ENCODE data around the gene FASTKD3. TPM values are rescaled to one million over a fixed set of nuclear protein-coding genes. Genes with fewer than 3 reads are reported as not detected.

The FASTKD3 gene
- total and polyA plus RNA-seq, 4 donors, result 6.3 to 11.3 (median 9.5) TPM

DNA sequence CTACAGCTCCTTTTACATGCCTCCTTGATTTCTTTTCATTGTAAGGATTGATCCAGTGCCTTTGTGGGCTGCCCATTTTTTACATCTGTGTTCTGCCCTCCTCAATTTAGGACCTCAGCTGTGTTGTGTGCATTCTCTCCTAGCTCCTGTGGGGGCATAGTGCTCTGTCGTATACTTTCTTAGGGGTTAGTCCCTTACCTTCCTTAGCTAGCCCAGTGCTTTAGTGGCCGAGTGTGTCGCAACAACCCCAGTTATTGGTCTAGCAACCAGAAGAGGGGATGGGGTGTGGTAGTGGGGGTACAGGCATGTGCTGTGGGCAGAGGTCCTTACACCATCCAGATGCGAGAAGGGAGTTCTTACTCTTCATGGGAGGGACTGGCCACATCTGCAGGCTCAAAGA, 12.3 kb upstream of the FASTKD3 start:
- no peak for TF ChIP-seq MAX (IDR thresholded peaks at IDR 0.05)
- no peak for TF ChIP-seq ATF3 (IDR thresholded peaks at IDR 0.05)
- no peak for TF ChIP-seq REST (IDR thresholded peaks at IDR 0.05)
- no peak for TF ChIP-seq TAF1 (conservative IDR thresholded peaks at IDR 0.05)
- TF ChIP-seq RAD21 (IDR thresholded peaks at IDR 0.05), result no peak
- no peak for TF ChIP-seq FOXA2 (IDR thresholded peaks at IDR 0.05)
- no peak for TF ChIP-seq SP1 (IDR thresholded peaks at IDR 0.05)
- TF ChIP-seq ZBTB33 (IDR thresholded peaks at IDR 0.05), result no peak
- TF ChIP-seq FOXA1 (IDR thresholded peaks at IDR 0.05), result no peak
- no peak for TF ChIP-seq HNF4G (IDR thresholded peaks at IDR 0.05)
- no peak for TF ChIP-seq CTCF (IDR thresholded peaks at IDR 0.05; ENCODE audit: low read depth, low read length, missing input control)
- TF ChIP-seq YY1 (IDR thresholded peaks at IDR 0.05), result no peak
- no peak for TF ChIP-seq RXRA (IDR thresholded peaks at IDR 0.05)
- no peak for TF ChIP-seq GABPA (IDR thresholded peaks at IDR 0.05 in 1 of 2, conservative IDR thresholded peaks at IDR 0.05 in 1 of 2)
- no peak for TF ChIP-seq JUND (IDR thresholded peaks at IDR 0.05)
- Histone ChIP-seq H3K4me1 (ENCODE audit: control insufficient read depth in 4 of 4, insufficient read depth in 4 of 4, low read length in 3 of 4) (peaks cover 5 to 27% (median 21%) of the 10 kb centered on the region in 4 donors), H3K9me3 (ENCODE audit: control insufficient read depth in 4 of 4, low read length in 3 of 4) (peaks cover 0 to 4% (median 0%) of the 10 kb centered on the region in 4 donors), H3K27me3 (ENCODE audit: control insufficient read depth in 4 of 4, insufficient read depth in 4 of 4, low read length in 3 of 4) (no peaks in the 10 kb centered on the region), H3K27ac (ENCODE audit: low read depth in 1 of 2, low read length in 2 of 2) (no peak overlapping the region), H3K36me3 (ENCODE audit: control insufficient read depth in 4 of 4, insufficient read depth in 3 of 4, low read depth in 1 of 4, low read length in 3 of 4) (peaks cover 14 to 48% (median 43%) of the 10 kb centered on the region in 4 donors), H3K9ac (ENCODE audit: low read depth in 1 of 2, low read length in 2 of 2) (no peak overlapping the region), H3K4me3 (ENCODE audit: low read depth in 1 of 3, low read length in 3 of 3) (no peak overlapping the region)
- WGBS, result 94% methylated on average over 4 of the region's 4 CpGs
- DNase-seq (ENCODE audit: low spot score), result no peak

DNA sequence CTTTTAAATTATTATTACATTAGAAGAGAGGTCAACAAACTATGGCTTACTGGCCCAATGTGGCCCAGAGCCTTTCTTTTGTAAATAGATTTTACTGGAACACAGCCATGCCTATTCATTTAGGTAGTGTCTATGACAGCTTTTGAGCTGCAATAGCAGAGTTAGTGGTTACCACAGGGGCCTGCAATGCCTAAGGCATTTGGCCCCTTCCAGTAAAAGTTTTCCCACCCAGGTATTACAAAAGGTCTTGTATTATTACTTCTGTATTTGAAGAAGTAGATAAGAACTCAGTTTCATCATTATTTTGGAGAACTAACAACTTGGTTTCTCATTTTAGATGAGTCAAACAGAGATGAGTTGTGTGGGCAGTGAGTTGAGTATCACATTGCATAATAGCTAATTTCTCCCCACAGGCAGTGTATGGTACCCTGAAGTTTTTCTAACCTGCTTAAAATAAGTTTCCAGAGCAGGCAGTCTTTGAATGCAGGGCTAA, 9.6 kb upstream of the FASTKD3 start:
- no peak overlapping the region for H3K4me3 ChIP-seq (ENCODE audit: low read depth in 1 of 3, low read length in 3 of 3)
- peak overlapping the region; percentile 75 to 90 for H3K27ac ChIP-seq (ENCODE audit: low read depth in 1 of 2, low read length in 2 of 2)
- peaks cover 8 to 44% (median 41%) of the 10 kb centered on the region in 4 donors for H3K36me3 ChIP-seq (ENCODE audit: control insufficient read depth in 4 of 4, insufficient read depth in 3 of 4, low read depth in 1 of 4, low read length in 3 of 4)
- no peak overlapping the region for H3K9ac ChIP-seq (ENCODE audit: low read depth in 1 of 2, low read length in 2 of 2)
- DNase-seq (ENCODE audit: low spot score), result no peak
- TF ChIP-seq FOXA1 (IDR thresholded peaks at IDR 0.05) (peak; percentile 58), RAD21 (IDR thresholded peaks at IDR 0.05) (no peak), SP1 (IDR thresholded peaks at IDR 0.05) (peak; percentile 20), HNF4A (conservative IDR thresholded peaks at IDR 0.05) (peak; percentile 14 to 46), ATF3 (IDR thresholded peaks at IDR 0.05) (no peak), JUND (IDR thresholded peaks at IDR 0.05) (peak in 1 of 2 donors; percentile 34), FOXA2 (IDR thresholded peaks at IDR 0.05) (peak; percentile 51), MAX (IDR thresholded peaks at IDR 0.05) (no peak), RXRA (IDR thresholded peaks at IDR 0.05) (peak; percentile 88 to 92), REST (IDR thresholded peaks at IDR 0.05) (no peak)
- peaks cover 0 to 4% (median 0%) of the 10 kb centered on the region in 4 donors for H3K9me3 ChIP-seq (ENCODE audit: control insufficient read depth in 4 of 4, low read length in 3 of 4)
- H3K27me3 ChIP-seq (ENCODE audit: control insufficient read depth in 4 of 4, insufficient read depth in 4 of 4, low read length in 3 of 4), result no peaks in the 10 kb centered on the region
- peaks cover 5 to 27% (median 21%) of the 10 kb centered on the region in 4 donors for H3K4me1 ChIP-seq (ENCODE audit: control insufficient read depth in 4 of 4, insufficient read depth in 4 of 4, low read length in 3 of 4)
